K562 (cell line): ENCODE measurements around the gene BSN. TPM values are rescaled to one million over a fixed set of nuclear protein-coding genes. Genes with fewer than 3 reads are reported as not detected.

Source experiments
- ARNT ChIP-seq, 2 experiments: fragments of 450-650 bp; IDR thresholded peaks; 2 replicates each; pipeline ENCODE4 v1.6.1; 2016; ENCODE audit warnings: mild to moderate bottlenecking in 1 of 2
- FOXK1 ChIP-seq: sonication (generic); formaldehyde crosslinking; IDR thresholded peaks from 2 replicates; pipeline ENCODE4 v1.8.0; 2022; ENCODE audit warnings: missing genetic modification reagents, mild to moderate bottlenecking, borderline replicate concordance
- HSF4 ChIP-seq: fragments of 250-450 bp; sonication (Bioruptor Pico); IDR thresholded peaks from 2 replicates; pipeline ENCODE4 v2.1.2; 2022; ENCODE audit warnings: mild to moderate bottlenecking, moderate library complexity, borderline replicate concordance
- MTA1 ChIP-seq: fragments of 450-650 bp; IDR thresholded peaks from 2 replicates; pipeline ENCODE4 v1.6.1; 2017; ENCODE audit warnings: borderline replicate concordance
- NFATC3 ChIP-seq: fragments of 450-650 bp; IDR thresholded peaks from 2 replicates; pipeline ENCODE4 v1.6.1; 2017; ENCODE audit warnings: mild to moderate bottlenecking
- NONO ChIP-seq, 2 experiments: fragments of 200-400 bp in 1 of 2; fragments of 450-650 bp in 1 of 2; formaldehyde crosslinking in 1 of 2; IDR thresholded peaks; 2 replicates each; pipeline ENCODE4 v1.6.1; 2017; ENCODE audit warnings: low read depth in 2 of 2, mild to moderate bottlenecking in 2 of 2, moderate library complexity in 2 of 2, low read length in 1 of 2
- PKNOX1 ChIP-seq: fragments of 450-650 bp; IDR thresholded peaks from 2 replicates; pipeline ENCODE4 v1.6.1; 2016
- PML ChIP-seq: IDR thresholded peaks from 2 replicates; pipeline ENCODE4 v1.6.1; 2012; ENCODE audit warnings: low read length, inconsistent platforms
- RBBP5 ChIP-seq: fragments of 200-600 bp; sonication (generic); IDR thresholded peaks from 2 replicates; pipeline ENCODE4 v1.6.1; 2012; ENCODE audit warnings: borderline replicate concordance, mild to moderate bottlenecking, low read length, control low read depth, inconsistent platforms; ENCODE audit not compliant: insufficient read depth, poor library complexity, severe bottlenecking
- RBM14 ChIP-seq: fragments of 200-400 bp; formaldehyde crosslinking; IDR thresholded peaks from 2 replicates; pipeline ENCODE4 v1.6.1; 2018; ENCODE audit warnings: low read depth, mild to moderate bottlenecking, low read length, moderate library complexity, borderline replicate concordance; ENCODE audit not compliant: insufficient read depth
- RREB1 ChIP-seq: fragments of 250-450 bp; sonication (Bioruptor Pico); IDR thresholded peaks from 2 replicates; pipeline ENCODE4 v1.4.0; 2020
- SUPT5H ChIP-seq: fragments of 450-650 bp; IDR thresholded peaks from 2 replicates; pipeline ENCODE4 v1.6.1; 2016
- TAL1 ChIP-seq: fragments of 450-650 bp; IDR thresholded peaks from 2 replicates; pipeline ENCODE4 v1.6.1; 2016; ENCODE audit warnings: mild to moderate bottlenecking
- ZNF165 ChIP-seq: fragments of 250-450 bp; sonication (Bioruptor Pico); IDR thresholded peaks from 2 replicates; pipeline ENCODE4 v1.4.0; 2020; ENCODE audit warnings: borderline replicate concordance
- ZNF197 ChIP-seq: fragments of 200-800 bp; sonication (Bioruptor generic); IDR thresholded peaks from 2 replicates; pipeline ENCODE4 v1.6.1; 2016; ENCODE audit warnings: low read depth, missing genetic modification characterization, missing compliant biosample characterization
- ZNF592 ChIP-seq: fragments of 450-650 bp; IDR thresholded peaks from 2 replicates; pipeline ENCODE4 v1.6.1; 2017; ENCODE audit warnings: antibody characterized with exemption, mild to moderate bottlenecking
- ZNF695 ChIP-seq: fragments of 450-650 bp; formaldehyde crosslinking; IDR thresholded peaks from 2 replicates; pipeline ENCODE4 v1.4.0; 2020; ENCODE audit warnings: mild to moderate bottlenecking, moderate library complexity
- polyA plus RNA-seq, 8 experiments: library from polyadenylated mRNA; depleted of rRNA in 4 of 8; stranded (reverse) in 5 of 8; unstranded in 3 of 8; fragments of >200 nt; fragmentation: Nextera tagmentation in 2 of 8; fragmentation: Illumina TruSeq in 1 of 8; extraction: Ambion mirVana in 2 of 8; extraction: Trizol in 1 of 8; gene quantifications; 2 replicates each; pipeline versions ENCODE4 v1.2.1 to v1.2.3, GENCODE V29; 2011 to 2014; ENCODE audit warnings: inconsistent platforms in 1 of 8, missing spikeins in 1 of 8
- total RNA-seq, 7 experiments: library from RNA; depleted of rRNA in 6 of 7; stranded (reverse); fragments of >200 nt in 6 of 7; fragmentation: Illumina TruSeq in 2 of 7; extraction: Trizol in 2 of 7; gene quantifications; 2 replicates each; pipeline versions ENCODE4 v1.2.1 to v1.2.3, GENCODE V29; 2011 to 2021; ENCODE audit warnings: low replicate concordance in 1 of 7

The BSN gene
- total and polyA plus RNA-seq, 9 of the 15 experiments (the other 6 are each of a cell fraction or from before 2014, with no cell fraction given), result 0.03 to 1.5 (median 0.29) TPM

GRCh38 chr3:49673715-49674496 is 119.6 kb downstream of the BSN start, which contains the start of gene APEH (continued):
- TF ChIP-seq RREB1 (CRISPR knock-in tag) (no peak), NFATC3 (no peak), PKNOX1 (peak; percentile 89), NONO (IDR thresholded peaks at IDR 0.05; ENCODE audit: low read depth in 2 of 2, low read length in 1 of 2) (0 out of 4 replicates have a peak, but pooled peaks of 1 of the 2 experiments have one; percentile 23), RBBP5 (no peak), MTA1 (no peak), HSF4 (CRISPR knock-in tag) (no peak), ARNT (IDR thresholded peaks at IDR 0.05) (no peak), ZNF197 (CRISPR knock-in tag) (no peak), ZNF592 (no peak), ZNF165 (CRISPR knock-in tag) (no peak), SUPT5H (peak; percentile 77), FOXK1 (CRISPR knock-in tag) (no peak), ZNF695 (CRISPR knock-in tag) (no peak), TAL1 (no peak), RBM14 (0 out of 2 replicates have a peak, but pooled peaks have one; percentile 24), PML (no peak)
